Activated CD8-positive, alpha-beta T cell treated with anti-CD3 and anti-CD28 coated beads for 36 hours (primary cell): Measurements from ENCODE around the gene CDK15. TPM values are rescaled to one million over a fixed set of nuclear protein-coding genes. Genes with fewer than 3 reads are reported as not detected.

ENCODE experiments used
- total RNA-seq, 2 experiments: library from RNA; stranded (reverse); gene quantifications; one replicate each; pipeline ENCODE4 v1.2.3, GENCODE V29; 2021

CDK15 gene
- total RNA-seq, 2 experiments from 2014 or later = not detected

Other genes starting within 250 kb of the CDK15 start
- 10 to 100 TPM; 14.3 to 16.3 TPM for gene TMEM237, start 163.0 kb upstream of the CDK15 start, total RNA-seq
- not detected for gene MPP4, start 107.9 kb upstream of the CDK15 start, total RNA-seq
- gene ALS2, start 25.6 kb upstream of the CDK15 start, total RNA-seq = 10 to 100 TPM; 10.1 to 10.5 TPM
- gene FZD7, start 227.3 kb downstream of the CDK15 start, total RNA-seq = under 1 TPM; 0.65 to 0.70 TPM